Neural cell (in vitro differentiated cells): ENCODE measurements around the gene CFAP161. TPM values are rescaled to one million over a fixed set of nuclear protein-coding genes. Genes with fewer than 3 reads are reported as not detected.

Experiments used
- H2AFZ ChIP-seq: fragments of 200-600, 300-800 bp; sonication (generic), shearing (Covaris generic); 2 replicates; pipeline ENCODE4 v1.6.0; 2014; ENCODE audit warnings: low read depth, mild to moderate bottlenecking, antibody characterized with exemption, low read length, moderate library complexity
- H3F3A ChIP-seq: fragments of 200-600 bp; shearing (Covaris generic); 2 replicates; pipeline ENCODE4 v1.6.1; 2016; ENCODE audit warnings: mild to moderate bottlenecking, moderate library complexity, mixed read lengths, antibody characterized with exemption, low read length; ENCODE audit not compliant: insufficient read depth, poor library complexity, severe bottlenecking
- H3K27ac ChIP-seq: fragments of 200-600, 300-800 bp; sonication (generic), shearing (Covaris generic); 2 replicates; pipeline ENCODE4 v1.5.1; 2014; ENCODE audit warnings: mild to moderate bottlenecking, low read length, moderate library complexity
- H3K27me3 ChIP-seq: fragments of 300-800, 200-600 bp; sonication (generic), shearing (Covaris generic); 2 replicates; pipeline ENCODE4 v1.6.0; 2014; ENCODE audit warnings: mild to moderate bottlenecking, low read depth, low read length, moderate library complexity; ENCODE audit not compliant: insufficient read depth
- H3K36me3 ChIP-seq: fragments of 300-800, 200-600 bp; sonication (generic), shearing (Covaris generic); 2 replicates; pipeline ENCODE4 v1.5.1; 2014; ENCODE audit warnings: mild to moderate bottlenecking, antibody characterized with exemption, low read length, moderate library complexity; ENCODE audit not compliant: insufficient read depth
- H3K4me2 ChIP-seq: fragments of 300-800, 200-600 bp; sonication (generic), shearing (Covaris generic); 2 replicates; pipeline ENCODE4 v1.6.0; 2014; ENCODE audit warnings: mild to moderate bottlenecking, low read length
- H3K4me3 ChIP-seq: fragments of 300-800, 200-600 bp; sonication (generic), shearing (Covaris generic); 2 replicates; pipeline ENCODE4 v1.5.1; 2014; ENCODE audit warnings: mild to moderate bottlenecking, low read length, moderate library complexity
- H3K79me2 ChIP-seq: fragments of 200-600 bp; shearing (Covaris generic); replicated peaks from 2 replicates; pipeline ENCODE4 v1.6.0; 2014; ENCODE audit warnings: mild to moderate bottlenecking, low read length, moderate library complexity; ENCODE audit not compliant: insufficient read depth
- H3K9ac ChIP-seq: fragments of 300-800, 200-600 bp; sonication (generic), shearing (Covaris generic); 2 replicates; pipeline ENCODE4 v1.6.1; 2016; ENCODE audit warnings: mild to moderate bottlenecking, low read length, mixed read lengths
- H3K9me2 ChIP-seq: fragments of 200-600 bp; shearing (Covaris generic); 2 replicates; pipeline ENCODE4 v1.6.1; 2016; ENCODE audit warnings: mild to moderate bottlenecking, low read length, mixed read lengths; ENCODE audit not compliant: insufficient read depth
- H3K9me3 ChIP-seq: fragments of 200-600, 300-800 bp; sonication (generic), shearing (Covaris generic); 2 replicates; pipeline ENCODE4 v1.6.1; 2016; ENCODE audit warnings: mild to moderate bottlenecking, mixed run types, low read length, moderate library complexity, mixed read lengths
- H4K20me1 ChIP-seq: fragments of 200-600 bp; shearing (Covaris generic); 2 replicates; pipeline ENCODE4 v1.6.1; 2016; ENCODE audit warnings: mild to moderate bottlenecking, mixed run types; ENCODE audit not compliant: insufficient read depth
- CTCF ChIP-seq: fragments of 450-650 bp; IDR thresholded peaks from 2 replicates; pipeline ENCODE4 v1.5.1; 2014; ENCODE audit warnings: antibody characterized with exemption, mild to moderate bottlenecking, moderate library complexity; ENCODE audit not compliant: poor library complexity, severe bottlenecking
- EP300 ChIP-seq: fragments of 450-650 bp; conservative IDR thresholded peaks from 2 replicates; pipeline ENCODE4 v1.6.1; 2014; ENCODE audit warnings: antibody characterized with exemption, mild to moderate bottlenecking, moderate library complexity; ENCODE audit not compliant: poor library complexity, severe bottlenecking
- EZH2 ChIP-seq: fragments of 200-600, 300-800 bp; shearing (Covaris generic), sonication (generic); IDR thresholded peaks from 2 replicates; pipeline ENCODE4 v1.6.1; 2014; ENCODE audit warnings: antibody characterized with exemption, low read length, borderline replicate concordance, mild to moderate bottlenecking; ENCODE audit not compliant: insufficient read depth, poor library complexity, severe bottlenecking
- MXI1 ChIP-seq: fragments of 450-650 bp; conservative IDR thresholded peaks from 2 replicates; pipeline ENCODE4 v1.6.1; 2014; ENCODE audit warnings: antibody characterized with exemption, mild to moderate bottlenecking; ENCODE audit not compliant: poor library complexity, severe bottlenecking
- POLR2AphosphoS5 ChIP-seq: IDR thresholded peaks from 2 replicates; pipeline ENCODE4 v1.6.1; 2012
- RAD21 ChIP-seq: fragments of 450-650 bp; conservative IDR thresholded peaks from 2 replicates; pipeline ENCODE4 v1.6.1; 2014; ENCODE audit warnings: antibody characterized with exemption, mild to moderate bottlenecking, moderate library complexity
- REST ChIP-seq: IDR thresholded peaks from 2 replicates; pipeline ENCODE4 v1.6.1; 2012; ENCODE audit warnings: borderline replicate concordance
- SMC3 ChIP-seq: fragments of 450-650 bp; conservative IDR thresholded peaks from 2 replicates; pipeline ENCODE4 v1.6.1; 2014; ENCODE audit warnings: antibody characterized with exemption, mild to moderate bottlenecking, moderate library complexity; ENCODE audit not compliant: poor library complexity
- TAF1 ChIP-seq: IDR thresholded peaks from 2 replicates; pipeline ENCODE4 v1.6.1; 2012; ENCODE audit warnings: low read depth
- polyA plus RNA-seq: library from polyadenylated mRNA; depleted of rRNA; stranded (reverse); fragments of >200 nt; gene quantifications from 2 replicates; pipeline ENCODE4 v1.2.3, GENCODE V29; 2014

The CFAP161 gene
- polyA plus RNA-seq, 1 donor from 2014 or later = not detected

- Histone ChIP-seq H3K4me3 (no peak overlapping the region), H3K79me2 (no peaks in the 10 kb centered on the region), H3K9ac (no peak overlapping the region), H3K36me3 (no peaks in the 10 kb centered on the region), H3K9me3 (no peaks in the 10 kb centered on the region), H3K4me2 (no peak overlapping the region), H3K27me3 (no peaks in the 10 kb centered on the region), H3K9me2 (no peaks in the 10 kb centered on the region), H3K27ac (no peak overlapping the region), H4K20me1 (no peaks in the 10 kb centered on the region), H3F3A (no peaks in the 10 kb centered on the region), H2AFZ (no peak overlapping the region)
- TF ChIP-seq RAD21 = no peak
- no peak for TF ChIP-seq TAF1
- no peak for TF ChIP-seq REST
- no peak for TF ChIP-seq POLR2AphosphoS5
- TF ChIP-seq SMC3 = no peak
- TF ChIP-seq MXI1 = no peak
Observed at GRCh38 chr15:81188354-81188753, 54.3 kb downstream of the CFAP161 start.

- Histone ChIP-seq H3K9ac (no peak overlapping the region), H2AFZ (no peak overlapping the region), H3K27me3 (no peaks in the 10 kb centered on the region), H3K27ac (no peak overlapping the region), H3K4me3 (no peak overlapping the region), H3K9me2 (no peaks in the 10 kb centered on the region), H3F3A (no peaks in the 10 kb centered on the region), H3K9me3 (no peaks in the 10 kb centered on the region), H3K4me2 (no peak overlapping the region), H3K36me3 (no peaks in the 10 kb centered on the region), H3K79me2 (no peaks in the 10 kb centered on the region), H4K20me1 (no peaks in the 10 kb centered on the region)
- no peak for TF ChIP-seq EZH2
- no peak for TF ChIP-seq EP300
- TF ChIP-seq CTCF = no peak
- no peak for TF ChIP-seq MXI1
- no peak for TF ChIP-seq SMC3
Observed at GRCh38 chr15:81189583-81190283, 55.7 kb downstream of the CFAP161 start.
